ENCODE data around the gene BBX. TPM values are rescaled to one million over a fixed set of nuclear protein-coding genes. Genes with fewer than 3 reads are reported as not detected.

BBX gene
- total RNA-seq, 2 donors from 2014 or later: 57.4 to 74.5 TPM

GRCh38 chr3:107632576-107632975 lies 109.8 kb downstream of the BBX start:
- H3K9me3 ChIP-seq: no peaks in the 10 kb centered on the region
- ATAC-seq (ENCODE audit: insufficient number of reproducible peaks, low FRiP score, low read depth): no peak

DNA sequence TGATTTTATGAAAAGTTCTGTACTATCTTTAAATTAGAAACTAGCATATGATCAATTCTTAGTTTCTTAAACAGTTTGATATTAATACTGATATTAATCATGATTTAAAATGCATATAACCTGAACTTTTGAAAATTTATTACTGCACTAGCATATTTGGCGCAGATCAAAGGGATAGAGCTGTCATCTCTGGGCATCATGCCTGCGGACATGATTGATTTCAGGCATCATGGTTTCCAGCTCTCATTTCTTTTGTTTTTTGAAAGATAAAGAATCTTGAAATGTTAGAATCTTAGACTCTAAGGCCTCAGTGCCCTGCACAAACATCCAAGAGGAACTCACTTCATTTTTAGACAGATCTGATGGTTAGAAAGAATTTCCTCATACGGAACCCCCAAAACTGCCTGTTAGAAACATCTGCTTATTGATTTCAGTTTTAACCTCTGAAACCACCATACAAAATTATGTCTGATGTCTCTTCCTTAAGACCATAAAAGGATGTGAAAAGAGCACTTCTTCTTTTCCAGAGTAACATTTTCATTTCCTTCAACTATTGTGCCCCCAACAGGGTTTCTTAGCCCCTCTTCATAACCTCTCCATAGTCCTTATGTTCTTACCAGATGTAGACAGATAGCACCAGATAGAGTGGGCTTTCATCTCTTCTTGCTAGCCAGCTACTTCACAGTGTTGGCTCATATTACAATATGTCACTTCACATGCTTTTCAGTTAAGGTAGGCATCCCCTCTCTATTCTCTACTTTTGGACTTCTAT lies 110.8 kb downstream of the BBX start:
- H3K4me1 ChIP-seq (ENCODE audit: control insufficient read depth in 1 of 2, low read depth in 2 of 2): peaks cover 4 to 32% of the 10 kb centered on the region in 2 donors

More at GRCh38 chr3:107632576-107632975, 109.8 kb downstream of the BBX start:
- DNase-seq (ENCODE audit: low spot score): no peak
- no peak for TF ChIP-seq CTCF (IDR thresholded peaks at IDR 0.05)
- Histone ChIP-seq H3K4me3 (no peak overlapping the region), H3K27ac (no peak overlapping the region), H3K36me3 (no peaks in the 10 kb centered on the region), H3K27me3 (replicated peaks; ENCODE audit: insufficient read depth) (no peaks in the 10 kb centered on the region), H3K4me1 (ENCODE audit: control insufficient read depth in 1 of 2, low read depth in 2 of 2) (peaks cover 4 to 32% of the 10 kb centered on the region in 2 donors)

DNA sequence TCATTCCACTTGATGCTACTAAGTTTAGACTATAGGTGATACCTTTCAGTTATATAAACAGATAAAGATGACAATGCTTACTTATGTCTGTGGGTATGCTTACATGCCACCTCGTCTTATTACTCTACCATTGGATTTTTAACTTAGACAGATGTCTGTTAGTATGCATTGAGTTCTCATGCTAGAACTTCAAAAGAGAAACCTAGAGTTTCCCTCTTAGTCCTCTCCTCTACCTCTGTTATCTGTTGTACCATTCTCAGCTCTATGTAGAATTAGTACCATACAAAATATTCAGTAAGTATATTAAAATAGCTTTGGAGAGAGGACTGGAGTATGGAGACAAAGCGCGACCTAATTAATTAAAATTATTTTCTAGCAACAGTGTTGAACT lies 111.3 kb downstream of the BBX start:
- Histone ChIP-seq H3K36me3 (no peaks in the 10 kb centered on the region), H3K27ac (no peak overlapping the region), H3K4me1 (ENCODE audit: control insufficient read depth in 1 of 2, low read depth in 2 of 2) (peaks cover 4 to 32% of the 10 kb centered on the region in 2 donors), H3K27me3 (replicated peaks; ENCODE audit: insufficient read depth) (no peaks in the 10 kb centered on the region), H3K9me3 (no peaks in the 10 kb centered on the region), H3K4me3 (no peak overlapping the region)
- TF ChIP-seq CTCF (IDR thresholded peaks at IDR 0.05): no peak
- DNase-seq (ENCODE audit: low spot score) (no peak), ATAC-seq (ENCODE audit: insufficient number of reproducible peaks, low FRiP score, low read depth) (no peak)

More for the DNA sequence above, 110.8 kb downstream of the BBX start:
- Histone ChIP-seq H3K9me3 (no peaks in the 10 kb centered on the region), H3K27ac (no peak overlapping the region), H3K4me3 (no peak overlapping the region), H3K36me3 (no peaks in the 10 kb centered on the region), H3K27me3 (replicated peaks; ENCODE audit: insufficient read depth) (no peaks in the 10 kb centered on the region)
- ATAC-seq (ENCODE audit: insufficient number of reproducible peaks, low FRiP score, low read depth) (no peak), DNase-seq (ENCODE audit: low spot score) (no peak)
- no peak for TF ChIP-seq CTCF (IDR thresholded peaks at IDR 0.05)

- no peak for TF ChIP-seq CTCF (IDR thresholded peaks at IDR 0.05)
- Histone ChIP-seq H3K36me3 (no peaks in the 10 kb centered on the region), H3K9me3 (no peaks in the 10 kb centered on the region), H3K27ac (no peak overlapping the region), H3K27me3 (replicated peaks; ENCODE audit: insufficient read depth) (no peaks in the 10 kb centered on the region), H3K4me1 (ENCODE audit: control insufficient read depth in 1 of 2, low read depth in 2 of 2) (peaks cover 7 to 19% of the 10 kb centered on the region in 2 donors), H3K4me3 (no peak overlapping the region)
- ATAC-seq (ENCODE audit: insufficient number of reproducible peaks, low FRiP score, low read depth) (no peak), DNase-seq (ENCODE audit: low spot score) (no peak)
These were observed 114.8 kb downstream of the BBX start for GRCh38 chr3:107637416-107638183.

- ATAC-seq (ENCODE audit: insufficient number of reproducible peaks, low FRiP score, low read depth) (no peak), DNase-seq (ENCODE audit: low spot score) (no peak)
- Histone ChIP-seq H3K4me3 (no peak overlapping the region), H3K4me1 (ENCODE audit: control insufficient read depth in 1 of 2, low read depth in 2 of 2) (peaks cover 0 to 3% of the 10 kb centered on the region in 2 donors), H3K9me3 (no peaks in the 10 kb centered on the region), H3K27me3 (replicated peaks; ENCODE audit: insufficient read depth) (no peaks in the 10 kb centered on the region), H3K36me3 (no peaks in the 10 kb centered on the region), H3K27ac (no peak overlapping the region)
- no peak for TF ChIP-seq CTCF (IDR thresholded peaks at IDR 0.05)
These were observed 119.0 kb downstream of the BBX start for GRCh38 chr3:107641572-107642307.

Data from thoracic aorta (tissue), 2 donors.